ENCODE measurements around the gene MAML3. TPM values are rescaled to one million over a fixed set of nuclear protein-coding genes. Genes with fewer than 3 reads are reported as not detected.

The MAML3 gene
- total RNA-seq, 2 donors from 2014 or later: 9.3 to 10.1 TPM

DNA sequence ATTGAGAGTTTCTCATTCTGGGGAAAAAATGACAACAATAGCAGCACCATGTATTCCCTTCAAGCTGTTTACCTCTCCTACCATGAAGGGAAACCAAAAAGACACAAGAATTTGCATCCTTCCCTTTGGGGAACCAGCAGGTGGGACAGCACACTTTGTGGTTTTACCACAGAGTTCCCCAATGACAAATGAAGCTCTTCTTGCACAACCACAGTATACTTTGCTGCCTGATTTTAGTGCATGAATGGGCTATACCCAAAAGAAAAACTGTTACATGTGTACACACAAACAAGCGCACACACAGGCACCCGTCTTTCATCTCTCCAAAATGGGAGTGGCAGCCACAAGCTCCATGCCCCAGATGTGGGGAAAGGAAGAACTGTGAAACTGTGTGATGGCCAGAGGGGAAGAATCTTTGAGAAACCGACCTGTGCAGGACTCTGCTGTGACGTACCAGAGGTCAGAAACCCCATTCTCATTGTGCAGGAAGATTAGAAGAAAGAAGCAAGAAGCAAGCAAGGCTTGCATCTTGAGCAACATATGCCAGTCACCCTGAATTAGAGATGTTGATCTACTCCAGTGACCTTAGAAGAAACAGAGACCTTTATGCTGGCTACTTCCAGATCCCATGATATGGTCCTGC is 2.7 kb upstream of the MAML3 start:
- H3K9me3 ChIP-seq: no peaks in the 10 kb centered on the region
- TF ChIP-seq, protein P1, sequence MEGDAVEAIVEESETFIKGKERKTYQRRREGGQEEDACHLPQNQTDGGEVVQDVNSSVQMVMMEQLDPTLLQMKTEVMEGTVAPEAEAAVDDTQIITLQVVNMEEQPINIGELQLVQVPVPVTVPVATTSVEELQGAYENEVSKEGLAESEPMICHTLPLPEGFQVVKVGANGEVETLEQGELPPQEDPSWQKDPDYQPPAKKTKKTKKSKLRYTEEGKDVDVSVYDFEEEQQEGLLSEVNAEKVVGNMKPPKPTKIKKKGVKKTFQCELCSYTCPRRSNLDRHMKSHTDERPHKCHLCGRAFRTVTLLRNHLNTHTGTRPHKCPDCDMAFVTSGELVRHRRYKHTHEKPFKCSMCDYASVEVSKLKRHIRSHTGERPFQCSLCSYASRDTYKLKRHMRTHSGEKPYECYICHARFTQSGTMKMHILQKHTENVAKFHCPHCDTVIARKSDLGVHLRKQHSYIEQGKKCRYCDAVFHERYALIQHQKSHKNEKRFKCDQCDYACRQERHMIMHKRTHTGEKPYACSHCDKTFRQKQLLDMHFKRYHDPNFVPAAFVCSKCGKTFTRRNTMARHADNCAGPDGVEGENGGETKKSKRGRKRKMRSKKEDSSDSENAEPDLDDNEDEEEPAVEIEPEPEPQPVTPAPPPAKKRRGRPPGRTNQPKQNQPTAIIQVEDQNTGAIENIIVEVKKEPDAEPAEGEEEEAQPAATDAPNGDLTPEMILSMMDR (IDR thresholded peaks at IDR 0.05): no peak
- H3K4me3 ChIP-seq: no peak overlapping the region
- H3K9ac ChIP-seq (ENCODE audit: low read depth in 2 of 2, low read length in 2 of 2): no peak overlapping the region
- intact Hi-C loops (cut with DNase I): no loop called here
- no peak for DNase-seq
- H3K27ac ChIP-seq: no peak overlapping the region
- H3K36me3 ChIP-seq: no peaks in the 10 kb centered on the region
- H3K27me3 ChIP-seq: no peaks in the 10 kb centered on the region
- no peaks in the 10 kb centered on the region for H3K4me1 ChIP-seq

DNA sequence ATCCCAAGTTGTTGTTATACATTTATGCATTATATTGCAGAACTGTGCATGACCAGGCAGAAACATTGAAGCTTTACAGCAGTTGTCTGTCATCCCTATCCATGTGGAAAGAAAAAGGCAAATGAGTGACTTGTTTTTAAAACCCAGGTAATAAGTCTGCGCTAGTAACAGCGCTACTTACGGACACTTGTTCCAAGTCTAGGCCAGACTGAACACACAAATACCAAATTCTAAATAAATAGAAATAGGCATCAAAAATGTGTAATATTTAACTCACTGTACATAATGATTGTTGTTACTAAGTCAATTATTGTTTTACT is 548 bp upstream of the MAML3 start:
- Histone ChIP-seq H3K36me3 (no peaks in the 10 kb centered on the region), H3K27me3 (no peaks in the 10 kb centered on the region), H3K27ac (peak overlapping the region; percentile 99), H3K4me3 (peak overlapping the region; percentile 79), H3K9ac (ENCODE audit: low read depth in 2 of 2, low read length in 2 of 2) (peak overlapping the region; percentile 94 to 97), H3K4me1 (no peaks in the 10 kb centered on the region), H3K9me3 (no peaks in the 10 kb centered on the region)
- DNase-seq: no peak
- TF ChIP-seq, protein P1 (IDR thresholded peaks at IDR 0.05): no peak
- intact Hi-C loops (cut with DNase I): loop anchor here (5.0 kb wide), 4 partner anchors 83 to 417 kb away; no protein-coding TSS in a partner anchor

DNA sequence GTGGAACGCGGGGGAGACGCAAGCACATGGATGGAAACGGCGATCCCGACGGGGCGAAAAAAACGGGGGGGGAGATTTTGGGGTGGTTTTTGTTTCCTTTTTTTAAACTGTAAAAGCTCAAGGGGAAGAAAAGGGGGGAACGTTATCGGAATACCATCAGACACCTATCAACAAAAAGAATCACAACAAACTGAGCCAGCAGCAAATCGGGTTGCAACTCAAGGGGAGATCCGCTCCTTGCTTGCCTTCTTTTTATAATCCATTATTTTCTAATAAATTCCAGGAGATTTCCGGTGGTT is 616 bp downstream of the MAML3 start:
- Histone ChIP-seq H3K9ac (ENCODE audit: low read depth in 2 of 2, low read length in 2 of 2) (peak overlapping the region; percentile 94 to 97), H3K4me3 (peak overlapping the region; percentile 79), H3K36me3 (no peaks in the 10 kb centered on the region), H3K27me3 (no peaks in the 10 kb centered on the region), H3K4me1 (no peaks in the 10 kb centered on the region), H3K9me3 (no peaks in the 10 kb centered on the region), H3K27ac (peak overlapping the region; percentile 99)
- intact Hi-C loops (cut with DNase I): loop anchor here (5.0 kb wide), 4 partner anchors 84 to 416 kb away; no protein-coding TSS in a partner anchor
- DNase-seq: no peak
- TF ChIP-seq, protein P1 (IDR thresholded peaks at IDR 0.05): no peak

DNA sequence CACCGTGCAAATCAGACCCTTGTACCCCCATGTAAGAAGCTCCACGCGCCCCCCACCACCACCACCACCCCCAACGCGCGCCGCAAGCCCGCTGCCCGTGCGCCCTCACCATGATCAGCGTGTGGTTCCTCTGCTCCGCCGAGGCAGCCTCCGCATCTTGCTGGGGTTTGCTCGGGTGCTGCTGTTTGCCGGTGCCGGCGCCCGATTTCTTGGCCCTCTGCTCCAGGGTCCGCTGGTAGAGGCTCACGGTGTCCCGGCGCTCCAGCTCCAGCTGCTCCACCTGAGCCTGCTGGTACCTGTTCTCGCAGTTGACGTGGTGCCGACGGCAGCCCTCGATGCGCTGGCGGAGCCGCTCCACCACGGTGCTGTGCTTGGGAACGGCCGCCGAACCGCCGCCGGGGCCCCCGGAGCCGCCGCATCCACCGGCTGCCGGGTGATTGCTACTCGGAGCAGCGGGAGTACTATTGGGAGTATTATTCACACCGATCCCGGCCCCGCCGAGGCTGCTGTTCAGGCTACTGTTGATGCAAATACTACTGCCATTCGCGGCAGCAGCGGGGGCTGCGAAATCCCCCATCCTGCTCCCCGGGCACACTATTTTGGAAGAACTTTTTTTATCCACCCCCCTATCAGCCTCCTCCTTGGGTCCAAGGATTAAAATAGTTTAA is 1.1 kb downstream of the MAML3 start:
- H3K27ac ChIP-seq: peak overlapping the region; percentile 99
- H3K36me3 ChIP-seq: no peaks in the 10 kb centered on the region
- intact Hi-C loops (cut with DNase I): loop anchor here (5.0 kb wide), 4 partner anchors 84 to 416 kb away; no protein-coding TSS in a partner anchor
- DNase-seq: peak; percentile 57
- H3K27me3 ChIP-seq: no peaks in the 10 kb centered on the region
- no peaks in the 10 kb centered on the region for H3K4me1 ChIP-seq
- peak overlapping the region; percentile 94 to 97 for H3K9ac ChIP-seq (ENCODE audit: low read depth in 2 of 2, low read length in 2 of 2)
- H3K9me3 ChIP-seq: no peaks in the 10 kb centered on the region
- peak overlapping the region; percentile 79 for H3K4me3 ChIP-seq
- TF ChIP-seq, protein P1 (IDR thresholded peaks at IDR 0.05): no peak

DNA sequence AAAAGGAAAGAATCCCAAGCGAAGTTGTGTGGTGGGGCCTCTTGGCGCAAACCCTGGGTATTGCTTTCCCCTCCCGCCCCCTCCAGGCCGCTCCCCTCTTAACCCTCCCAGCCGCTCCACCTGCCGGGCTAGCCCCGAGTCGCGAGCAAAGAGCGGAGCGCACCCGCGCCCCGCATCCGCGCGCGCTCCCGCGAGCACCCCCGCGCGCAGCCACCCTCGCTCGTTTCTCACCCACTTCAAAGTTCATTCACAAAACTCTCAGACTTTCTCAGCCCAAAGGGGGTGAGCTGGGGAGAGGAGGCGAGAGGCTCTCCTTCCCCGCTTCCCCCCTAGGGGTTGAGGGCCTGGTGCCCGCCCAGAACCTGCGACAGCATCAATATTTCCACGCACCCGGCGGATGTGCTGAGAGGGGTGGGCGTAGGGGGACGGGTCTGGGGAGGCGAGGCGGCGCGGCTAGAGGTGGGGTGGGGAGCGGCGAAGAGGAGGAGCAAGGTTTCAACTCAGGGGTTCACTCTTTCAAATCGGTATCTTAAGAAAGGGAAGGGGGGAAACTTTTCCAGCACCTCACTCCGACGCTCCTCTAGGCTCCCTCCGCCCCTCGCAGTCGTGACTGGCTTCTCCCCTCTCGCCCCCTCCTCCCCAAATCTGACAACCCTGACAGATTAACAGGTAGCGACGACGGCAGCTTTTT is 1.8 kb downstream of the MAML3 start:
- TF ChIP-seq, protein P1 (IDR thresholded peaks at IDR 0.05): no peak
- peak; percentile 86 for DNase-seq
- H3K27ac ChIP-seq: peak overlapping the region; percentile 99
- intact Hi-C loops (cut with DNase I): loop anchor here (5.0 kb wide), 4 partner anchors 85 to 415 kb away; no protein-coding TSS in a partner anchor
- H3K9me3 ChIP-seq: no peaks in the 10 kb centered on the region
- peak overlapping the region; percentile 79 for H3K4me3 ChIP-seq
- no peaks in the 10 kb centered on the region for H3K4me1 ChIP-seq
- H3K36me3 ChIP-seq: no peaks in the 10 kb centered on the region
- peak overlapping the region; percentile 94 to 97 for H3K9ac ChIP-seq (ENCODE audit: low read depth in 2 of 2, low read length in 2 of 2)
- H3K27me3 ChIP-seq: no peaks in the 10 kb centered on the region
